Measurements from ENCODE around the gene ABI3BP.

ABI3BP gene

DNA sequence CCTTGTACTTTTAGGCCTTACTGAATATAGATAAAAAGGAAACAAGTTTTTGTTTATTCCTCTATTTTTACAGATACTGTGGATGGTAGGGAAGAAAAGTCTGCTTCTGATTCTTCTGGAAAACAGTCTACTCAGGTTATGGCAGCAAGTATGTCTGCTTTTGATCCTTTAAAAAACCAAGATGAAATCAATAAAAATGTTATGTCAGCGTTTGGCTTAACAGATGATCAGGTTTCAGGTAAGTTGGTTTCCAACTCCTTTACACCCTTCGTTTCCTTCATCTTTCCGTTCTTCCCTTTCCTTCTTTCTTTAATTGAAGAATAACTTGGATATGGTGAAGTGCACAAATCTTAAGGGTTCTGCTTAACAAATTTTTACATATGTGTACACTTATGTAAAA is 260.8 kb downstream of the ABI3BP start:
- Histone ChIP-seq H2AFZ (ENCODE audit: low read depth, low read length) (no peak overlapping the region), H3K27me3 (ENCODE audit: insufficient read depth, low read length) (no peaks in the 10 kb centered on the region), H3K4me1 (ENCODE audit: insufficient read depth, low read length) (no peaks in the 10 kb centered on the region), H3K4me3 (ENCODE audit: low read length) (no peak overlapping the region), H3K9me3 (ENCODE audit: low read length) (no peaks in the 10 kb centered on the region), H3K36me3 (ENCODE audit: insufficient read depth, low read length) (peaks cover 58% of the 10 kb centered on the region)

GRCh38 chr3:100730524-100730923 is 262.7 kb downstream of the ABI3BP start:
- no peaks in the 10 kb centered on the region for H3K9me3 ChIP-seq (ENCODE audit: low read length)
- peaks cover 53% of the 10 kb centered on the region for H3K36me3 ChIP-seq (ENCODE audit: insufficient read depth, low read length)
- H3K4me1 ChIP-seq (ENCODE audit: insufficient read depth, low read length) = no peaks in the 10 kb centered on the region
- no peak overlapping the region for H3K4me3 ChIP-seq (ENCODE audit: low read length)
- H2AFZ ChIP-seq (ENCODE audit: low read depth, low read length) = no peak overlapping the region
- no peaks in the 10 kb centered on the region for H3K27me3 ChIP-seq (ENCODE audit: insufficient read depth, low read length)

- Histone ChIP-seq H3K4me1 (ENCODE audit: insufficient read depth, low read length) (no peaks in the 10 kb centered on the region), H3K9me3 (ENCODE audit: low read length) (peaks cover 3% of the 10 kb centered on the region), H3K4me3 (ENCODE audit: low read length) (no peak overlapping the region), H3K27me3 (ENCODE audit: insufficient read depth, low read length) (no peaks in the 10 kb centered on the region), H3K36me3 (ENCODE audit: insufficient read depth, low read length) (peaks cover 49% of the 10 kb centered on the region), H2AFZ (ENCODE audit: low read depth, low read length) (no peak overlapping the region)
Observed at GRCh38 chr3:100726706-100727105, 266.5 kb downstream of the ABI3BP start.

GRCh38 chr3:100725935-100726513 is 267.2 kb downstream of the ABI3BP start:
- H3K36me3 ChIP-seq (ENCODE audit: insufficient read depth, low read length) = peaks cover 54% of the 10 kb centered on the region

DNA sequence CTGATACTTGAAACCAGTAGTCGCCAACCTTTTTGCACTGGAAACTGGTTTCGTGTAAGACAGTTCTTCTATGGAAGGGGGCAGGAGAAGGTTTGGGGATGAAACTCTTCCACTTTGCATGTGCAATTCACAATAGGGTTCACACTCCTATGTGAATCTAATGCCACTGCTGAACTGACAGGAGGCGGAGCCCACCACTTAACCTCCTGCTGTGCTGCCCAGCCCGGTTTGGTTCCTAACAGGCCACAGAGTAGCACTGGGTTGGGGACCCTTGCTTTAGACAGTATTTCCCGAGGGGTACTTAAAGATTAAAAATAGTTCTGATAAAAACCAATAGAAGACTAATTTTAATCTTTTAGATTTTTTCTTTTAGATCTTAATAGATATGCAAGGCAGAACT is 272.8 kb downstream of the ABI3BP start:
- H3K4me1 ChIP-seq (ENCODE audit: insufficient read depth, low read length) = peaks cover 9% of the 10 kb centered on the region
- no peaks in the 10 kb centered on the region for H3K27me3 ChIP-seq (ENCODE audit: insufficient read depth, low read length)
- H3K9me3 ChIP-seq (ENCODE audit: low read length) = peaks cover 14% of the 10 kb centered on the region
- H3K36me3 ChIP-seq (ENCODE audit: insufficient read depth, low read length) = peaks cover 56% of the 10 kb centered on the region
- no peak overlapping the region for H2AFZ ChIP-seq (ENCODE audit: low read depth, low read length)
- no peak overlapping the region for H3K4me3 ChIP-seq (ENCODE audit: low read length)

More at GRCh38 chr3:100725935-100726513, 267.2 kb downstream of the ABI3BP start:
- Histone ChIP-seq H3K4me1 (ENCODE audit: insufficient read depth, low read length) (no peaks in the 10 kb centered on the region), H3K27me3 (ENCODE audit: insufficient read depth, low read length) (no peaks in the 10 kb centered on the region), H3K9me3 (ENCODE audit: low read length) (peaks cover 9% of the 10 kb centered on the region), H2AFZ (ENCODE audit: low read depth, low read length) (no peak overlapping the region), H3K4me3 (ENCODE audit: low read length) (no peak overlapping the region)

GRCh38 chr3:100719136-100719535 is 274.1 kb downstream of the ABI3BP start:
- Histone ChIP-seq H3K27me3 (ENCODE audit: insufficient read depth, low read length) (no peaks in the 10 kb centered on the region), H3K4me3 (ENCODE audit: low read length) (no peak overlapping the region), H2AFZ (ENCODE audit: low read depth, low read length) (no peak overlapping the region), H3K4me1 (ENCODE audit: insufficient read depth, low read length) (peaks cover 9% of the 10 kb centered on the region), H3K36me3 (ENCODE audit: insufficient read depth, low read length) (peaks cover 67% of the 10 kb centered on the region), H3K9me3 (ENCODE audit: low read length) (peaks cover 14% of the 10 kb centered on the region)

DNA sequence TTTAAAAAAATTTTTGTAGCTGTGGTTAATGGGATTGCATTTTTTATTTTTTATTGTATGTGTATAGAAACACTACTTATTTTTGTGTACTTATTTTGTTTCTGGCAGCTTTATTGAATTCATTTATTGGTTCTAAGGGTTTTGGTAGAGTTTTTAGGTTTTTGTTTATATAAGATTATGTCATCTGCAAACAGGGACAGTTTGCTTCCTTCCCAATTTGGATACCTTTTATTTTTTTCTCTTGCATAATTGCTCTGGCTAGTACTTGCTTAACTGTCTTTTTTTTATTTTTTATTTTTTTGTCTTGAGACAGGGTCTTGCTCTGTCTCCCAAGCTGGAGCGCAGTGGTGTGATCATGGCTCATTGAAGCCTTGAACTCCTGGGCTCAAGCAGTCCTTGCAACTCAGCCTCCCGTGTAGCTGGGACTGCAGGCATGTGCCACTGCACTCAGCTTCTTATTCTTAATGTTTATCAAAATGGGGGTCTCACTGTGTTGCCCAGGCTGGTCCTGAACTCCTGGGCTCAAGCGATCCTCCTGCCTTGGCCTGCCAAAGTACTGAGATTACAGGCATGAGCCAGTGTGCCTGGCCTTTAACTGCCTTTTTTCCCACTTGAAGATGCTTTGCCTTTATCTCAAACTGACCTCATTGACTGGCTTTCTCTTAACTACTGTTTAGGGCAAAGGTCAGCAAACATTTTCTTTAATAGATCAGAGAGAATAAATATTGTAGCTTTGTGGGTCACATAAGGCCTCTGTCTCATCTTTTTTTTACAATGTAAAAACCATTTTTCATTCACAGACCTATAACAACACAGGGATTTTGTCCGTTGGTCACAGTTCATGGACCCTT is 275.4 kb downstream of the ABI3BP start:
- peaks cover 9% of the 10 kb centered on the region for H3K4me1 ChIP-seq (ENCODE audit: insufficient read depth, low read length)
- no peak overlapping the region for H3K4me3 ChIP-seq (ENCODE audit: low read length)
- H3K9me3 ChIP-seq (ENCODE audit: low read length) = peaks cover 14% of the 10 kb centered on the region
- peaks cover 67% of the 10 kb centered on the region for H3K36me3 ChIP-seq (ENCODE audit: insufficient read depth, low read length)
- no peak overlapping the region for H2AFZ ChIP-seq (ENCODE audit: low read depth, low read length)
- H3K27me3 ChIP-seq (ENCODE audit: insufficient read depth, low read length) = no peaks in the 10 kb centered on the region

DNA sequence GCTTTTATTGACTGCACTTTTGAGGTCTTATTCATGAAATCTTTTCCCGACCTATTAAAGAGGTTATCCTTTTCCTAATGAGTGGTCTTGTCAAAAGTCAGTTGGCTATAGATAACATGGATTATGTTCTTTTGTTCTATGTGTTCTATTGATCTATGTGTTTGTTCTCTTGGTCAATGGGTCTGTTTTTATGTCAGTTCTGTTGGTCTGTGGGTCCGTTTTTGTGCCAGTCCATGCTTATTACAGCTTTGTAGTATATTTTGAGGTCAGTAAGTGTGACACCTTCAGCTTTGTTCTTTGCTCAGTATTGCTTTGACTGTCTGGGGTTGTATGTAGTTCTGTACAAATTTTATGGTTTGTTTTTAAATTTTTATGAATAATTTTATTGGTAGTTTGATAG is 276.2 kb downstream of the ABI3BP start:
- H3K36me3 ChIP-seq (ENCODE audit: insufficient read depth, low read length) = peaks cover 66% of the 10 kb centered on the region
- H3K4me1 ChIP-seq (ENCODE audit: insufficient read depth, low read length) = peaks cover 9% of the 10 kb centered on the region
- H2AFZ ChIP-seq (ENCODE audit: low read depth, low read length) = no peak overlapping the region
- H3K9me3 ChIP-seq (ENCODE audit: low read length) = peaks cover 14% of the 10 kb centered on the region
- H3K27me3 ChIP-seq (ENCODE audit: insufficient read depth, low read length) = no peaks in the 10 kb centered on the region
- H3K4me3 ChIP-seq (ENCODE audit: low read length) = no peak overlapping the region

- H3K36me3 ChIP-seq (ENCODE audit: insufficient read depth, low read length) = peaks cover 53% of the 10 kb centered on the region
- H2AFZ ChIP-seq (ENCODE audit: low read depth, low read length) = no peak overlapping the region
- H3K27me3 ChIP-seq (ENCODE audit: insufficient read depth, low read length) = no peaks in the 10 kb centered on the region
- H3K9me3 ChIP-seq (ENCODE audit: low read length) = peaks cover 2% of the 10 kb centered on the region
- H3K4me3 ChIP-seq (ENCODE audit: low read length) = no peak overlapping the region
- H3K4me1 ChIP-seq (ENCODE audit: insufficient read depth, low read length) = peaks cover 11% of the 10 kb centered on the region
Observed at GRCh38 chr3:100715176-100715575, 278.0 kb downstream of the ABI3BP start.

DNA sequence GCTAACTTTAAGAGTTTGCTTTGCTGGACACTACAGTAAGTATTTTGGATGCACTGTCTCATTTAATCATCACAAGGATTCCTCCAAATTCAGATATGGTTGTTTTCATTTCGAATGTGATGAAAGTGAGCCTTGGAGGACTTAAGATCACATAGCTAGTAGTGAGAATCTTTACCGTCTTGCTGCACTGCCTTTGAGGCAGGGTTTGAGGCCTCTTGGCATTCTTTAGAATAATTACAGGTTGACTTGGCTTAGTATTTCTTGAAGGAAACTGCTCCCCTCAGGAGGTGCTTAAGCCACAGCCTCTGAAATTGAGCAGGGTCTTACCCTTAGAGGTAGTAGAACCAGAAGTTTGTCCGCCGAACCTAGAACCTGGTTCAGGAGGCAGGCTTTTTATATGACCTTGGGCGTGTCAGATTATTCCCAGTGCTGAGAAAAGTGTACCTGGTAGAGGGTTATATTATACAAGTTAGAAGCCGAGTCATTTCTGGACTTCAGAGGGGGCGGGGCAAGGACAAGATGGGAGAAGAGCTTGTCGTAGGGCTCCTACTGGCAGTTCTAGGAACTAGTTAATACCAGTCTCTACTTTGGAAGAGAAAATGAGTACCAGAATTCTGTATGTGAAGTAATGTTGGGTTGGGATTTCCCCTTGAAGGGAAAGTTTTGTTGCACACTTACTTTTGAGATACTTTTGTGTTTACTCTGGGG is 282.8 kb downstream of the ABI3BP start:
- H3K4me1 ChIP-seq (ENCODE audit: insufficient read depth, low read length) = peaks cover 5% of the 10 kb centered on the region
- H3K9me3 ChIP-seq (ENCODE audit: low read length) = no peaks in the 10 kb centered on the region
- H2AFZ ChIP-seq (ENCODE audit: low read depth, low read length) = peak overlapping the region; percentile 49
- peaks cover 20% of the 10 kb centered on the region for H3K27me3 ChIP-seq (ENCODE audit: insufficient read depth, low read length)
- peak overlapping the region; percentile 61 for H3K4me3 ChIP-seq (ENCODE audit: low read length)
- peaks cover 25% of the 10 kb centered on the region for H3K36me3 ChIP-seq (ENCODE audit: insufficient read depth, low read length)

DNA sequence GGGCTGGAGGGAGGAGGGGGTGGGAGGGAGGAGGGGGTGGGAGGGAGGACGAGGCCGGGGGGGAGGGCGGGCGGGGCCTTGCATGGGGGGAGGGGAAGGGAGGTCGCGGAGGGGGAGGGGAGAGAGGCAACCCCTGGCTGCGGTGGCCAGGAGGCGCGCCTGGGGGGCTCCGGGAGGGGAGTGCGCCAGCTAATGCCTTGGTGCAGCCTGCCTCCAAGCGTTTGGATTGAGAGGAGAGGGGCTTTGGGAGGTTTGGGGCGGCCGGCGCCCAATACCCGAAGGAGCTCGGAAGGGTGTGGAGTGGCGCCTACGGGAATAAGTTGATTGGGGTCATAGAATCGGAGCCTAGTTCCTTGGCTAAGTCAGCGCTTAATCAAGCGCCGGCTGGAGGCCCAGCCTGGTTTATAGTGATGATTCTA is 283.4 kb downstream of the ABI3BP start:
- Histone ChIP-seq H2AFZ (ENCODE audit: low read depth, low read length) (peak overlapping the region; percentile 49), H3K27me3 (ENCODE audit: insufficient read depth, low read length) (peaks cover 24% of the 10 kb centered on the region), H3K4me3 (ENCODE audit: low read length) (peak overlapping the region; percentile 61), H3K36me3 (ENCODE audit: insufficient read depth, low read length) (peaks cover 20% of the 10 kb centered on the region), H3K9me3 (ENCODE audit: low read length) (no peaks in the 10 kb centered on the region), H3K4me1 (ENCODE audit: insufficient read depth, low read length) (peaks cover 5% of the 10 kb centered on the region)

DNA sequence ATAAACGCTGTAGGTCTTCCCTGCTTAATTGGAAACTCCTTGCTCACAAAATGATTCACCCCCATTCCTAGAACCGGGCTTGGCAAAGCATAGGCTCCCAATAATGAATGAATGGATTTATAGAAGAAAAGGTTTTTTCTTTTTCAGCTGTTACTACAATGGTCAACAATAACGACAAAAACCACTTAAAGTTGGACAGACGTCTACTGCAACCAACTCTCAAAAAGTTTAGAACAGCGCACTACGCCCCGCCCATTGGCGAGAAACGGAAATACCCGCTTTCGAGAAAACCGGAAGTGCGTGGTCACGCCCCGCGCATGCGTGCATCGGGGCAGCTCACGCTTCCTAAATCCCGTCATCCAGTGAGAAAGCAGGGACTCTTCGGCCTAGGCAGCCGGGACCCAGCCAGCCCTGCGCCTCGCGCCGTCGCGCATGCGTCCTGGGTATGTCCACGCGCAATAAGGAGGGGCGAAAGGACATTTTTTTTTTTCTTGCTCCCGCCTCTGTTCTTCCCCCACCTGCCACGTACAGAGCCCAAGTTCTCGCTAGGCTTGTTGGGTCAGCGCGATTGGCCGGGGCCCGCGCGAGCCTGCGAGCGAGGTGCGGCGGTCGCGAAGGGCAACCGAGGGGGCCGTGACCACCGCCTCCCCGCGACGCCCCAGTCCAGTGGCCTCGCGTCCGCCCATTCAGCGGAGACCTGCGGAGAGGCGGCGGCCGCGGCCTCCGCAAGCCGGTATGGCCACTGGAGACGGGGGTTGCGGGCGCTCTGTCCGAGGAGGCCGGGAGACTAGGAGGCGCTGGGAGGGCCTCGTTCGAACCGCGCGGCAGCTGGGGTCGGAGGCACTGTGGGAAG is 284.0 kb downstream of the ABI3BP start, which contains the start of gene TFG:
TFG (plus strand) TSS at position 506 of the 853 bp plus-strand sequence. CDS start 4,192 bp downstream, outside the sequence.
- H3K4me1 ChIP-seq (ENCODE audit: insufficient read depth, low read length) = peaks cover 5% of the 10 kb centered on the region
- H3K9me3 ChIP-seq (ENCODE audit: low read length) = no peaks in the 10 kb centered on the region
- H2AFZ ChIP-seq (ENCODE audit: low read depth, low read length) = peak within 1 kb of the TSS; percentile 61
- peaks cover 25% of the 10 kb centered on the region for H3K27me3 ChIP-seq (ENCODE audit: insufficient read depth, low read length)
- H3K4me3 ChIP-seq (ENCODE audit: low read length) = peak within 1 kb of the TSS; percentile 61
- peaks cover 14% of the 10 kb centered on the region for H3K36me3 ChIP-seq (ENCODE audit: insufficient read depth, low read length)

Measured in neuron (in vitro differentiated cells).